GF-D8 (cell line): ENCODE data around the gene INSM2.

Experiments
- DNase-seq: peaks from one replicate; lab custom pipeline; 2025; lab: John Stamatoyannopoulos, UW

The INSM2 gene

GRCh38 chr14:35549551-35549950 is 15.6 kb downstream of the INSM2 start:
- no peak for DNase-seq

GRCh38 chr14:35551081-35551480 is 17.1 kb downstream of the INSM2 start:
- DNase-seq: no peak

GRCh38 chr14:35553808-35554207 is 19.8 kb downstream of the INSM2 start:
- no peak for DNase-seq

- DNase-seq: no peak
Measured at GRCh38 chr14:35556548-35556947, 22.6 kb downstream of the INSM2 start.

- no peak for DNase-seq
Measured at GRCh38 chr14:35557221-35557747, 23.3 kb downstream of the INSM2 start.

- DNase-seq: no peak
Measured at GRCh38 chr14:35558680-35559079, 24.7 kb downstream of the INSM2 start.

- no peak for DNase-seq
Measured at GRCh38 chr14:35565871-35566464, 32.0 kb downstream of the INSM2 start.

GRCh38 chr14:35571598-35571997 is 37.6 kb downstream of the INSM2 start:
- DNase-seq: no peak

- no peak for DNase-seq
Measured at GRCh38 chr14:35573911-35574310, 39.9 kb downstream of the INSM2 start.

GRCh38 chr14:35576260-35576659 is 42.3 kb downstream of the INSM2 start:
- DNase-seq: no peak

- no peak for DNase-seq
Measured at GRCh38 chr14:35576856-35577255, 42.9 kb downstream of the INSM2 start.

GRCh38 chr14:35578135-35578534 is 44.2 kb downstream of the INSM2 start:
- no peak for DNase-seq

GRCh38 chr14:35578639-35579038 is 44.7 kb downstream of the INSM2 start:
- no peak for DNase-seq
